Kidney capillary endothelial cell (primary cell): Measurements from ENCODE around the gene SDHD.
A peak's percentile ranks its signal among the peaks of the same experiment; 100 is the strongest.

Source experiments
- DNase-seq: peaks from one replicate; pipeline ENCODE4 v3.0.0-alpha.2; 2018; ENCODE audit warnings: low spot score

The SDHD gene

GRCh38 chr11:112103446-112103845 lies 16.8 kb downstream of the SDHD start:
- no peak for DNase-seq

GRCh38 chr11:112106070-112106469 lies 19.4 kb downstream of the SDHD start:
- no peak for DNase-seq

- peak; percentile 63 for DNase-seq
These were observed 27.1 kb downstream of the SDHD start for GRCh38 chr11:112113539-112114457.

- no peak for DNase-seq
These were observed 27.8 kb downstream of the SDHD start for GRCh38 chr11:112114460-112114859.

- no peak for DNase-seq
These were observed 28.7 kb downstream of the SDHD start for GRCh38 chr11:112115386-112115785.

- DNase-seq: no peak
These were observed 31.5 kb downstream of the SDHD start for GRCh38 chr11:112118176-112118575.

- DNase-seq: no peak
These were observed 35.4 kb downstream of the SDHD start for GRCh38 chr11:112121981-112122615.

- no peak for DNase-seq
These were observed 36.5 kb downstream of the SDHD start for GRCh38 chr11:112123129-112123528.

GRCh38 chr11:112127056-112127455 lies 40.4 kb downstream of the SDHD start:
- DNase-seq: no peak

GRCh38 chr11:112128483-112129121 lies 41.9 kb downstream of the SDHD start:
- DNase-seq: peak; percentile 82

- no peak for DNase-seq
These were observed 43.0 kb downstream of the SDHD start for GRCh38 chr11:112129656-112130055.

GRCh38 chr11:112132737-112133136 lies 46.1 kb downstream of the SDHD start:
- DNase-seq: no peak

GRCh38 chr11:112134473-112134872 lies 47.8 kb downstream of the SDHD start:
- DNase-seq: no peak

- no peak for DNase-seq
These were observed 56.9 kb downstream of the SDHD start for GRCh38 chr11:112143597-112143996.
